Measurements from ENCODE around the gene PHEX.
A peak's percentile ranks its signal among the peaks of the same experiment; 100 is the strongest.

The PHEX gene

DNA sequence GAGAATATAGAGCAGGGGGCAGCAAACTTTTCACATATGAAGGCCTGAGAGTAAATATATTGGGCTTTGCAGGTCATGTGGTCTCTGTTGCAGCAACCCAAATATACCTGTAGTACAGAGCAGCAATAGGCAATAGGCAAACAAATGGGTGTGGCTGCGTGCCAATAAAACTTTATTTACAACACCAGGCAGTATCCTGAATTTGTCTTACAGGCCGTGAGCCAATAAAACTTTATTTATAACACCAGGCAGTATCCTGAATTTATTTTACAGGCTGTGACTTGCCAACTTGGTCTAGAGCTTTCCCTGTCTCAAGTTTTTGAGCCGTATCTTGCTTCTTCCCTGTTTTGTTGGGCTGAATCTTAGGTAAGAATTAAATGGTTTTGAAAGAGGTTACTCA, 118.2 kb downstream of the PHEX start:
- no peak for DNase-seq (ENCODE audit: low read depth)

DNA sequence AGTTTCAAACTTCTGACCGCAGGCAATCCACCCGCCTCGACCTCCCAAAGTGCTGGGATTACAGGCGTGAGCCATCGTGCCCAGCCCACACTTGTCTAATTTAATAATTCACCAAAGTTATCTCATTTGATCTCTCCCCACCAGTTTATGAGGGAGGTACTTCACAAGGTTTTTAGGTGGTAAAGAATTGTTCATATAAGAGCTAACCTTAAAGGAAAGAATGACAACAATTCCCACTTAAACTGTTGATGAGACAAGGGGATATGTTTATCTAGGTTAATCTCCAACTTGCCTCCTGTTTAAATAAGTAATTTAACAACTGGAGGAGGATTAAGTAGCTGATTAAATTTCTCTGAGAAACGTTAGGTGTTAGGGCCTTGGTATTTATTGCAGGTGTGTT, 123.0 kb downstream of the PHEX start:
- no peak for DNase-seq (ENCODE audit: low read depth)

DNA sequence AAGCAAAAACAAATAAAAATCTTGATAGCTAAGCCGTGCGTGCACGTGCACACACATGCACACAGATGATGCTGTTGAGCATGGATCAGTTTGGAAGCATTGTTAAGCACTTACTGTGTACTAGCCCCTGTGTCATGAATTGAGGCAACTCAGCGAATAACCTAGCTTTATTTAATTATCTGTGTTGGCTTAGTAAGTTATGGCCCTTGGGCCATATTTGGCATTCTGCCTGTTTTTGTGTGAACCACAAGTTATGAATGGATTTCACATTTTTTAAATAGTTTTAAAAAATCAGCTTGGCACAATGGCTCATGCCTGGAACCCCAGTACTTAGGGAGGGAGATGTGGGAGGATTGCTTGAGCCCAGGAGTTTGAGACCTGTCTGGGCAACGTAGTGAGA, 126.9 kb downstream of the PHEX start:
- no peak for DNase-seq (ENCODE audit: low read depth)

DNA sequence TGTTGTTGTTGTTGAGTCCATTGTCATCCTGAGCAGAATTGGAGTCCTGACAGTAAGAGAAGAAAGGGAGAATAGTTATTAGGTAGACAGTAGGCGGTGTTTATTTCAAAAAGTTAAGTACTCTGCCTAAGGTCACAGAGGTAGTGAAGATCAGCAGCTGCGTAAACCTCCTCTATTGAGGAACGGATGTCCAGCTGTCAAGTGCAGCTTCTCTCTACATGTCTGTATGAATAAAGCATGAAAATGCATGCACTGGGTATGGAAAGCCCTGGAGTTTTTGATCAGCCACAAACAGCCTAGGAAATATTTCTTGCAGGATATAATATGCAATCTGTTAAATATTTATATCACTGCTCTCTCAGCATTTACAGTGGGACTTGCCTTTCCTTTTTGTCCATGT, 131.2 kb downstream of the PHEX start:
- DNase-seq (ENCODE audit: low read depth) = no peak

DNA sequence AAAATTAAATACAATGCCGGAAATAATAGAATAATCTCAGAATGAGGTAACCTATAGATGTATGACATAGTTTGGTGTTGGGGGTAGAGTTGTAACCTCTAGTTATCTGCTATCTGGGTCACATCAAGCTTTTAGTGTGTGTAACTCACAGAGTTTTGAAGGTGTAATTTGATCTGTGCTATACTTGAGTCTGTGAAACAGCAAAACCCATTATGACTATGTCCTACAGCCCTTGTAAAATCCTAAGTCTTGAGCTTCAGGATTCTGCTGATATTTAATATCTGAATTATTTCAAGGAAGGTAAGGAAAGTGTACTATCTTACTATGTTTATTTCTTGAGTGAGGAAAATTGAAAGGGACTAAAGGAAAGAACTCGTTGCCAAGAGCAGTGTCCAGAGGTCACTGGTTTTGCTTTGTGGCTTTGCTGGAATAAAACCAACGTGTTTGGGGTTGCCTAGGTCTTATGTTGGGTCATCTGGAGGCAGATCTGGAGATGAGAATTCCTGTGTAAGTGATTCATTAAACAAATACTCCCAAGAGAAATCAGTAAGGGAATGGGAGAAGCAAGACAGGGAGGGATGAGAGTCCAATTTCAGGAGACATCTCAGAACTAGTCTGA, 132.8 kb downstream of the PHEX start:
- peak; percentile 19 for DNase-seq (ENCODE audit: low read depth)

DNA sequence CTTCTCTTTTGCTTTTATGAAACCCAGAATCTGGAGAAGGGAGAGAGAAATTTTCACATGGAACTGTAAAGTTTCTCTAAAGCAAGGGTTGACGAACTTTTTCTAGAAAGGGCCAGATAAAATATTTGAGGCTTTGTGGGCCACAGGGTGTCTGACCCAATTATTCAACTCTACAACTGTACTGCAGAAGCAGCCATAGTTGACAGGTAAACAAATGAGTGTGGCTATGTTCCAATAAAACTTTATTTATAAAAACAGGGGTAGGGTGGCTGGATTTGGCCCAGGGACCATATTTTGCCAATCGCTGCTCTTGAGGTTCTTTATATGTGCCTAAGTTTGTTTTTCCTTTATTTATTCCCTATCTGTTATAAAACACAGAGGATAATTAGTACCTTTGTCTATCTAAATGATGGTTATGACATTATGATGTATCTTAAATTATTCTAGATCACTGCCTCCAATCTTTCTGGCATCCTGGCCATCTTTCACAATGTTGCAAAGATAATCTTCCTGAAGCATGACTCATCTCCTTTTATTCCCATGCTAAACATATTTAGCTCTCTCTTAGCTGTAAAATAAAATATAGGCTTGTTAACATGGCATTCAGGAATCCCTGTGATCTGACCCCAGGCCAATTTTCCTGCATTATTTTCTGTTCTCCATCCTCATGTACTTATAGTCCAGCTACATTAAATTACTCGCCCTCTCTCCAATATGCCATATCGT, 133.8 kb downstream of the PHEX start:
- no peak for DNase-seq (ENCODE audit: low read depth)

DNA sequence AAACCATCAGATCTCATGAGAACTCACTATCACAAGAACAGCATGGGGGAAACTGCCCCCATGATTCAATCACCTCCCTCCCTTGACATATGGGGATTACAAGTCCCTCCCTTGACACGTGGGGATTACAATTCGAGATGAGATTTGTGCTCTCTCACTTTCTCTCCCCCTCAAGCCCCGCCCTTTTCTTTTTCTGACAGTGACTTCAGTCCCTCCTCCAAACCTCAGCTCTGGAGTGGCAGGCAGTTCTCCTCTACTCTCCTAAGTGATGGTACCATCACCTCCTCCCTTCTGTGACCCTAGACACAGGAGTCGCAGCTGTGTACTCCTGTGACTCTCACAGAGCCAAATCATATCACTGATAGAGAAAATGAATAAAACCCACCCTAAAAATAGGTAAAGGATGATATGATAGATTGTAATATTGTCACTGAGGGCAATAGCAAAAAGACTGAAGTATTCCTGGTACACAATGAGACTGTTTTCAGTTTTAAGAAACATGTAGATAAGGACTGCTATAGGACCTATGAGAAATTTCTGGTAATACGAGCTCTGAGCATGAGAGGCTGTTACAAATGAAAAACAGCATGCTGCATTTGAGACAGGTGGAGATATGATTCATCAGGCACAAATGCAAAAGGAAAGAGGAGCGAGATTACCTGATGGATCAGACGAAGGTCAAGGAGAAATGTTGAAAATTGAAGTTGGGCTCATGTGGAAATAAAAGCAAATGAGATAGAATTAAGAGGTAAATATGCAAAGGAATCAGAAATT, 139.3 kb downstream of the PHEX start:
- DNase-seq (ENCODE audit: low read depth) = no peak

DNA sequence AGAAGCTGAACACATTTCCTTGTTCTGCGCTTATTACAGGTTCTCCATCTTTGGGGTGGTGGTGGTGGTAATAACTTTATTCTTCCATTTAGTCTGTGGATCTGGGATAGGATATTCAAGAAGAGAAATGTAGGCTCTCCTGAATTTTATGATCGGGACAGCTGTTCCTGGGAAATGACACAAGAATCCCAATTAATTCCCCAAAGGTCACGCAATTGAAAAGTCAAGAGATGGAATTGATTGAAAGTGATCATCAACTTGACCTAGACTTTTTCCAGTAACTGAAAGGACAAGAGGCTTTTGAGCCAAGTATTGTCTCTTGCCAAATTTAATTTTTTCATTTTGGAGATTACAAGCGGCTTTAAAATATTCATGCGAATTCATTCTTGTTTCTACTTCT, 141.8 kb downstream of the PHEX start:
- DNase-seq (ENCODE audit: low read depth) = no peak

DNA sequence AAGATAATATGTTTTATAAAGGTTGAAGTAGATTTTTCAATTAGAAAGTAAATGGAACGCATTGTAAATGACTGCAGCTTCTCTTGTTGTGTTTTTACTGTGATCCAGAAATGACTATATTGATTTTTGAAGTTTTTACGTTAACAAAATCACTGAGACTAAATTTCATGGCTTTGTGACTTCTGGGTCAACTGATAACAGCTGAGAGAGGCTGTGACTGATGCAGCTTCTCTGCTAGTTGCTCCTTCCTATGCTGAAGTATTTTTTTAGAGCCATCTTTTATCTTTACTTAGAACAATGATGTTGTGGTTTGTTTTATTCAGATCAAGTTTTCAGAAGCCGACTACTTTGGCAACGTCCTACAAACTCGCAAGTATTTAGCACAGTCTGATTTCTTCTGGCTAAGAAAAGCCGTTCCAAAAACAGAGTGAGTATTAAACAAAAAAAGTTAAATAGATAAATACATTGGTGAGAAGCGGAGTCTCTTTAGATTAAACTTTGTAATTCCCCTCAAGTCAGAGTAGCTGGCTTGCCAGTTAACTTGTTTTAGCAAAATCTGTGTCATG, 145.9 kb downstream of the PHEX start:
- DNase-seq (ENCODE audit: low read depth) = no peak

DNA sequence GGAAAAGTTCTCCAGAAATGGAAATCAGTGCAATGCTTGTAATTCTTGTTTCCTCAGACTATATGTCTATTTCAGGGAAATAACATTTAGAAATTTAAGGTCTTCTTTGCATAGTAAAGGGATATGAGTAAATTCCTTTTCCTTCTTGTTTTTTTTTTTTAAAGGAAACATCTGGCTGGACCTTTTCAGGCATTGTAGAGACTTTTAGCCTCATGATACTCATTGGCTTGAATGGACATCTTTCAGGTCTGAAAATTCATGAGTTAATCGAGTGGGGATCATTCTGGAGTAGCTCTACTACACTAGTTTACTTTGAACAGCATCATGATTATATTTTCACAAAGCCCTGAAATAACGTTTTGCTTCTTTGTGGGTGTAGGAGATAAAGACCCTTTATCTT, 152.0 kb downstream of the PHEX start:
- DNase-seq (ENCODE audit: low read depth) = no peak

DNA sequence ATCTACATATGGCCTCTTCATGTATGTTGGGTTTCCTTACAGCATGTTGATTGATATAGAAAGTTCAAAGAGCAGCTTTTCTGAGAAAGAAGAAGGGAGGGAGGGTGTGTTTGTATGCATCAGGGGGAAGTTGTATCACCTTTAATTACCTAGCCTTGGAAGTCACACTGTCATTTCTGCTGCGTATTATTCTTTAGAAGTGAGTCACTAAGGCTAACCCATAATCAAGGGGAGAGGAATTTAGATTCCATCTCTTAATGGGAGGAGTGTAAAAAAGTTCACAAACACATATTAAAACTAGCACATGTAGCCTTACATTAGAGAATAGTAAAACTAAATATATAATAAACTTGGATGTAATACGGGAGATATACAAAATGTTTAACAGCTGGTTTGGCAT, 154.0 kb downstream of the PHEX start:
- no peak for DNase-seq (ENCODE audit: low read depth)

DNA sequence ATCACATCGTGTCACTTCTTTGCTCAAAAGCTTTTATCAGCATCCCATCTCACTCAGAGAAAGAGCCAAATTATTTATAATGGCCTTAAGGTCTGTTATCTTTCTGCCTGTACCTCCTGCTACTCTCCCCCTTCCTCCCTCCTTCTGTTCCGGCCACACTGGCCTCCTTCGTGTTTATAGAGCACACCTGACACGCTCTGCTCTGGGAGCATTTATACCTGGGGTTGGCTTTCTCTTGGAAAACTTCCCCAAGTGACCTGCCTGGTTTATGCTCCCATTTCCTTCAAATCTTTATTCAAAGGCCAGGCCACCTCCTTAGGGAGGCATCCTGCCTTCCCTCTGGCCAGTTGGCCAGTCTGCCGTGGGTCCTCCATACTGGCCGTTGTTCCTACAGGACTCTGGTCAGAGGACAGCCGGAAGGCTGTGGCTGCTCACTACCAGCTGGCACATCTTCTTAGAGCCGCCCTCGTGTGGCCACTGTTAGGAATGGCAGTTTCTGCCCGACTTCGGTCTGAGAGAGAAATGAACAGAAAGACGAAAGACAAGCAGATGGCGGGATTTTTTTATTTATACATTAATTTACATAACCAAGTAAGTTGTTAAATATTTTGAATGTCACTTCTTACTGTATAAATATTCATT, 160.4 kb downstream of the PHEX start:
- DNase-seq (ENCODE audit: low read depth) = peak; percentile 8

DNA sequence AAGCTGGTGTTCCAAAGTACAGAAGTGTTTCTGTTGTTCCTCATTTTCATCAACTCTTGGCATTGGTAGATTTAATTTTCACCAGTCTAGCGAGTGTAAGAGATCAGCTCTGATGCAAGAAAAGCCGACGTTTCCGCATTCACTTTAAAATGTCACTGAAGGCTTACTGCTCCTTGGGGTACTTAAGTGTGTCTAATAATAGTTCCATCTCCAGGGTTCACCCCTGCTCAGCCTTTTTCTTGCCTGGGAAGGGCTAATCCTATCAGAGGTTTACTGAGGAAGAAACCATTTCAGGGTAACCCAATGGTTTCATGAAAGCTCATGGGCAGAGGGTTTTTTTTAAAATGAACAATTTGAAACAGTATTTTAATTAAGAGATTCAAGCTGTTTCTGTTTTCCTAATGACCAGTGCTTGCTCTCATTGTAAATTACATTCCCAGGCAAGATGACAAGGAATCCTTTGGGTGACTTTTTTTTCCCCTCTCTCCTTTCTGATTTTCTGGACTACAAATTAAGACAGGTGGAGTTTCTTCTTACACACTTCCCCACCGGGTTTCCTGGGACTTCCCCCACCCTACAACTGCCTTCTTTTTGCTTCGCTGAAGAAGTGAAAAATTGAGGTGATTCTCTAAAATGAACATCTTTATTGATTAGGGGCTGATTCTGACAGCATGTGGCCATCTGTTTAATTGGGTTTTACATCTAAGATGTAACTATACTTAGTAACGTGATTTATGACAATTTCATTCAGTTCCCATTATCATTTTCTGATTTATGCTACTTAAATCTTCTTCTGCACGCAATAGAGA, 161.9 kb downstream of the PHEX start:
- DNase-seq (ENCODE audit: low read depth) = no peak

DNA sequence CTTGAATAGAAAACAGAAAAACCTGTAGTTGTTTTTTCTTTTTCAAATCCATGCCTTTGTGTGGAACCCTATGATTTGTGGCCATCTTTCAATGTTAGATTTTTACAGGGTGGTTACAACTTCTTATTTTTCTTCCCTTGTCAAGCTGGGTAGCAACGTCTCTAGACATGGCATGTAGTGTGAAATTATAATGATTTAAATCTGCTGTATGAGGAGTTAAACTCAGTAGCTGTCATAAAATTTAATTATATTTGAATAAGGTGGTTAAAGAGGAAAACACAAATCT, 162.5 kb downstream of the PHEX start:
- no peak for DNase-seq (ENCODE audit: low read depth)

DNA sequence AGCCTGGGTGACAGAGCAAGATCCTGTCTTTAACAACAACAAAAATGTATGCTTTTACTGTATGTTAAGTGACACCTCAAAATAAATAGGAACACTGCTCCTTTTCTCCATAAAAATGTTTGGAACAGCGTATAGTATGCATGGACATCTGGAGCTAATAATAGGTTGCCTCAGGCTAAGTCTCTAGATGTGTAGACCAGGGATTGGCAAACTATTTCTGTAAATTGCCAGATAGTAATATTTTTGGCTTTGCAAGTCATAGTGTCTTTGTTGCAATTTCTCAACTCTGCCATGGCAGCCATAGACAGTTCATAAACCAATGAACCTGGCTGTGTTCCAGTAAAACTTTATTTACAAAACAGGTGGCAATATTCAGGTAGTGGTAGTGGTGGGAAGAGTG, 164.0 kb downstream of the PHEX start:
- DNase-seq (ENCODE audit: low read depth) = peak; percentile 9

DNA sequence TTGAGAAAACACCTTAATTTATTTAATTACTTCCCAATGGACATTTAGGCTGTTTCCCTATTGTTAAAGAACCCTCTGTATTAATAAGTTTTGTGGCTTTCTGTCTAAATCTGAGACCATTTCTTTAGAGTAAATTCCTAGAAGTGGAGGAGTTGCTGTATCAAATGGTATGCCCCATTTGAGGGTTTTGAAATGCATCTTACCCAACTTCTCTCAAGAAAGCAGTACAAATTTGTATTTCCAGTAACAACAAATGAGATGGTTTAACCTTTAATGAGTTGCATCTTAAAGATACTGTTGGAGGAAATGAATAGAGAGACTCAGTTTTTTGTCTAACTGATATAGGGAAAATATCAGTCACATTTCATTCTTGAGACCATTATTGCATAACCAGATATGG, 170.1 kb downstream of the PHEX start:
- DNase-seq (ENCODE audit: low read depth) = no peak

DNA sequence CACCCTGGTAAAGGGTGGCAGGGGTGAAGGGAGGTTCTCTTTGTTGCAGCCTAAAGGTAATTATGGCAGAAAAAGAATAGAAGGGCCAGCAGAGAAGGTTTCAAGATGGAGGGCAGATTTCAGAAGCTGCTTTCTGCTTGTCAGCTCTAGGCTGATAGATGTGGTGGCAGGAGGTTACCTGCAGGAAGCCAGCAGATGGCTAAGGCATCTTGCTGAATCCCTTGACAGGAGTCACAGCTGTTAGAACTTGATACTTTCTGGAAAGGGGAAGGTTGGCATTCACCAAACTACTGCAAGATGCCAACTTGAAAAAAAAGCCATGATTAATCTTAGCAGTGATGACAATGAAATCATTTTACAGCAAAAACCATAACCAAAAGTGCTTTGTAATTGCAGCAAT, 171.1 kb downstream of the PHEX start:
- no peak for DNase-seq (ENCODE audit: low read depth)

DNA sequence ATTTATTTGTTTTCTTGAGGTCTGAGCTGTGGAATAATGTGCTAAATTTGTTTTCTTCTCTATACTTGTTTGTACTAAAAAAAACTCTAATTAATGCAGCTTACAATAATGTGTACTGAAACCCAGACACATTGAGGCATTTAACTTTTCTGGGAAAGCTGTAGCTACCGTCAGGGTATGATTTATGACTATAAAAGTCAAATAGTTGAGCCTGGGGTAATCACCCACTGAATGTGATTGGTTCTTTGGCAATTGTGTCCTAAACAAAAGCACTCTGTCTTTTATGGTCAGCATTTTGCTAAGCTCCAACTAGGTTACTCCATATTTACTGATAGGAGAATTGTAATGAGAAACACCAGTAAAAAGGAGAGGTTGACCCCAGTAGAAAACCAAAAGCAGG, 174.7 kb downstream of the PHEX start:
- DNase-seq (ENCODE audit: low read depth) = no peak

DNA sequence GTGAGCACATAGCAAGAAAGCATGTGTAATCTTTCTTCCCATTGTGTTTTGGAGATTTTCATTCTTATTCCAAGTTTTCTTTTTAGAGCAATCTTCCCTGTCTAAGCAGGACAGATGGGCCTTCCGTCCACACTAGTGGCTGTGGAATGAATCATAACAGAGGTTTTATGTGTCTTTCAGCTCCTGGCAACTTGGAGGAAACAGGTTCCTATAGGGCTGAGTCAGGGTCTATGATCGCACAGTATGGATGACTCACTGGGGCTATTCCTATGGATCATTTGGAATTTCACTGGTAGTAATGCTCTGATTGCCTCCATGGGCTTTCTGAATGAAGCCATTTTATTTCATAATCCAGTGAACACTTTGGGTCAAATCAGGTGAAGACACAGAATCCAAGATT, 188.8 kb downstream of the PHEX start:
- peak; percentile 4 for DNase-seq (ENCODE audit: low read depth)

DNA sequence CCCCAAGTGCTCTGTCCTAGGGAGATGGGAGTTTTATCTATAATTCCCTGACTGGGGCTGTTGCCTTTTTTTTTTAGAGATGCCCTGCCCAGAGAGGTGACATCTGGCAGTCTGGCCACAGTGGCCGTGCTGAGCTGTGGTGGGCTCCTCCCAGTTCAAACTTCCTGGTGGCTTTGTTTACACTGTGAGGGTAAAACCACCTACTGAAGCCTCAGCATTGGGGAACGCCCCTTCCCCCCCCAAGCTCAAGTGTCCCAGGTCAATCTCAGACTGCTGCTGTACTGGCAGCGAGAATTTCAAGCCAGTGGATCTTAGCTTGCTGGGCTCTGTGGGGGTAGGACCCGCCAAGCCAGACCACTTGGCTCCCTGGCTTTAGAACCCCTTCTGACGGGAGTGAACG, 202.3 kb downstream of the PHEX start:
- DNase-seq (ENCODE audit: low read depth) = no peak

DNA sequence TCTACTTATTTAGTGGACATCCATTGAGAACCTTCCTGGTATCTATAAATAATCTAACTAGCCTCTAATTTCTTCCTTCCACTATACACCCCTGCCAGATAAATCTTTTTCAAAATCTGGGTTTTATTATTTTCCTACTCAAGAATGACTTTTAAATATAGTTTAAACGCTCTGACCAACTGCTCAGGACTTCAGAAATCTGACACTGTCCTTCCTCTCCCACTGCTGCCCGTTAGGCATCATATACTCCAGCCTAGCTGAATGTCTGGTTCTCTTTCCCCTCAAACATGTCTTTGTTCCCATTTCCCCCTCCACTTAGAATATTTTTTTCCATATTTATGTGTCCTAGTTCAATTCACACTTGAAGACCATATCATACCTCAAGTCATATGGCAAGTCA, 205.4 kb downstream of the PHEX start:
- no peak for DNase-seq (ENCODE audit: low read depth)

DNA sequence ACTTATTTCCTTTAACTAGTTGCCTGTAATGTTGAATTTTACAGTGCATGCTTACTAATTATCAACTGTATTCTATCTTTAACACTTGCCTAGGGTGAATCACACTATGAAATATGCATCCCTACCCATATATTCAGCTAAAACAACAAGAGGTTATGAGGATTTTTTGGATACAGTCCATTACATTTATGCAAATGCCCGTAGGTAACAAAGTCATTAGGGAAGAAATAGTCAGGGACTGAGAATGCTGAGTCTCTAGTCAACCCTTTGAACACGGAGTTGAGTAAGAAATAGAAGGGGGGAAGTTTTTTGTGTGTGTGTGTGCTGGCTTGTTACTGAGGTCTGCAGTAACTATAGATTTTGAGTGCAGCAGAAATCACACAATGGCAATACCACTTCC, 214.5 kb downstream of the PHEX start:
- DNase-seq (ENCODE audit: low read depth) = peak; percentile 8

Measured in GM04503 (cell line).